Measurements from ENCODE around the gene ADM2. TPM values are rescaled to one million over a fixed set of nuclear protein-coding genes. Genes with fewer than 3 reads are reported as not detected.
"Not testable (repeated sequence)": the region's sequence is repeated elsewhere in the genome, so short reads cannot be mapped to it uniquely, and the experiment has no call there.

The ADM2 gene, protein sequence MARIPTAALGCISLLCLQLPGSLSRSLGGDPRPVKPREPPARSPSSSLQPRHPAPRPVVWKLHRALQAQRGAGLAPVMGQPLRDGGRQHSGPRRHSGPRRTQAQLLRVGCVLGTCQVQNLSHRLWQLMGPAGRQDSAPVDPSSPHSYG
- total RNA-seq, result 1.7 TPM in 2 replicates
- long read RNA-seq, result 0 reads

DNA sequence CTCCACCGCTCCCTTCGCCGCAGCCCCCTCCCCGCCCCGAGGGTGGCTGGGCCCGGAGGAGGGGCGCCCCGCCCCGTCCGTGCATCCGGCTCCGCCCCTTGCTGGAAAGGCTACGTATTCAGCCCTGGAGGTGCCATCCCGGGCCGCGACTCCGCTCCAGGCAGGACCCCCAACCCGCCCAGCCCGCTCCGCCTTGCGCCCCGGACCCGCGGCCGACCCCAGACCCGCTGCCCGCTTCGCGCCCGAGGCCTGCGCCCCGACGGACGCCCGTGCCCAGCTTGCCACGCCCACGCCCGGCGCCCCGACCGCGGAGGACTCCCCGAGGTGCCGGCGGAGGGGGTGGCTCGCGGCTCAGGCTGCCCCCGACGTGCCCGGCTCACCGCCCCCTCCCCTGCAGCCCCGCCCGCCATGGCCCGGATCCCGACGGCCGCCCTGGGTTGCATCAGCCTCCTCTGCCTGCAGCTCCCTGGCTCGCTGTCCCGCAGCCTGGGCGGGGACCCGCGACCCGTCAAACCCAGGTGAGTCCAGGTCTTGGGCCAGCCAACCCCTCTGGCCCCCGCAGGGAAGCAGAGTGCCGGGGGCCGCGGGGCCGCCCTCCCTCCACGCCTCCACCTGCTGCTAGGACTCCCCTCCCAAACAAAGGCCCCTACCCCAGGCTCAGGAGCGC is at the start of gene ADM2:
Gene ADM2 (plus strand): TSS at position 104 of the 667 bp plus-strand sequence. CDS start 305 bp downstream, at position 409.
- H3K4me3 Mint-ChIP-seq, result peak within 1 kb of the TSS; percentile 69
- H3K9me3 Mint-ChIP-seq, result no peaks in the 10 kb centered on the region
- peaks cover 8% of the 10 kb centered on the region for H3K4me1 Mint-ChIP-seq
- DNase-seq (ENCODE audit: low read depth, low spot score), result peak; percentile 37
- TF ChIP-seq, protein P1, sequence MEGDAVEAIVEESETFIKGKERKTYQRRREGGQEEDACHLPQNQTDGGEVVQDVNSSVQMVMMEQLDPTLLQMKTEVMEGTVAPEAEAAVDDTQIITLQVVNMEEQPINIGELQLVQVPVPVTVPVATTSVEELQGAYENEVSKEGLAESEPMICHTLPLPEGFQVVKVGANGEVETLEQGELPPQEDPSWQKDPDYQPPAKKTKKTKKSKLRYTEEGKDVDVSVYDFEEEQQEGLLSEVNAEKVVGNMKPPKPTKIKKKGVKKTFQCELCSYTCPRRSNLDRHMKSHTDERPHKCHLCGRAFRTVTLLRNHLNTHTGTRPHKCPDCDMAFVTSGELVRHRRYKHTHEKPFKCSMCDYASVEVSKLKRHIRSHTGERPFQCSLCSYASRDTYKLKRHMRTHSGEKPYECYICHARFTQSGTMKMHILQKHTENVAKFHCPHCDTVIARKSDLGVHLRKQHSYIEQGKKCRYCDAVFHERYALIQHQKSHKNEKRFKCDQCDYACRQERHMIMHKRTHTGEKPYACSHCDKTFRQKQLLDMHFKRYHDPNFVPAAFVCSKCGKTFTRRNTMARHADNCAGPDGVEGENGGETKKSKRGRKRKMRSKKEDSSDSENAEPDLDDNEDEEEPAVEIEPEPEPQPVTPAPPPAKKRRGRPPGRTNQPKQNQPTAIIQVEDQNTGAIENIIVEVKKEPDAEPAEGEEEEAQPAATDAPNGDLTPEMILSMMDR (conservative IDR thresholded peaks at IDR 0.05), result no peak
- H3K36me3 Mint-ChIP-seq (ENCODE audit: low read depth), result no peaks in the 10 kb centered on the region
- no peak within 1 kb of the TSS for H3K27ac Mint-ChIP-seq (ENCODE audit: unreplicated experiment)
- H3K27me3 Mint-ChIP-seq (ENCODE audit: low read depth), result peaks cover 45% of the 10 kb centered on the region

DNA sequence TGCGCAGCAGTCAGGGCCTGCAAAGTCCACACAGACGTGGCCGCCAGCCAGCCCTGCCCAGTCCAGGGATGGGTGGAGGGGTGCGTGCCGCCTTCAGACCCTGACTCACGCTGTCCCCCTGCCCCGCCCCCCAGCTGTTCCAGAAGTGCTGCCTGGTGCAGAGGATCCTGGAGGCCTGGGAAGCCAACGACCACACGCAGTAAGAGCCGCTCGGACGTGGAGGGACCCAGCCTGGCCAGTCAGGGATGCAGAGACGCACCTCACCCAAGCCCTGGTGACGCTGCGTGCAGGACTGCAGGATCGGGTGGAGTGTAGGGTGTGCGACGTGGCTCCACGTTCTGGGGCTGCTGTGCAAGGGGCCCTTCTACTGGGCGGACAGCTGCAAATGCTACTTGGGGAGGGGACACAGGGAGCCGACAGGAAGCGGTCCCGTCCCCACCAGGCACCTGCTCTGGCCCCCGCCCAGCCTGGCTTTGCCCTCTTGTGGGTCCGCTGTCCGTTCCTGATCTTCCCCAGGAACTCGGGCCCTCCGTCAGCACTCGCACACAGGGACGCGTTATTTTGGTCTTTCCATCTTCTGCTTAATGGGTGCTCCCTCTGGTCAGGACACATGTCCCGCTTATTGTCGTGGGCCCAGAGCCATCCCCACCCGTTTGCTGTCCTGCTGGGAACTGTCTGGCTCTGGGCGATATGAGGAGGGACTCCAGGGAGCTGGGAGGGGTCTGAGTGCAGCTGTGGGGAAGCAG is 49.0 kb upstream of the ADM2 start:
- no peak for DNase-seq (ENCODE audit: low read depth, low spot score)
- TF ChIP-seq, protein P1 (conservative IDR thresholded peaks at IDR 0.05), result no peak
- Mint-ChIP-seq H3K27me3 (ENCODE audit: low read depth) (no peaks in the 10 kb centered on the region), H3K27ac (ENCODE audit: unreplicated experiment) (no peak overlapping the region), H3K4me1 (no peaks in the 10 kb centered on the region), H3K9me3 (no peaks in the 10 kb centered on the region), H3K36me3 (ENCODE audit: low read depth) (peaks cover 9% of the 10 kb centered on the region), H3K4me3 (no peak overlapping the region)

DNA sequence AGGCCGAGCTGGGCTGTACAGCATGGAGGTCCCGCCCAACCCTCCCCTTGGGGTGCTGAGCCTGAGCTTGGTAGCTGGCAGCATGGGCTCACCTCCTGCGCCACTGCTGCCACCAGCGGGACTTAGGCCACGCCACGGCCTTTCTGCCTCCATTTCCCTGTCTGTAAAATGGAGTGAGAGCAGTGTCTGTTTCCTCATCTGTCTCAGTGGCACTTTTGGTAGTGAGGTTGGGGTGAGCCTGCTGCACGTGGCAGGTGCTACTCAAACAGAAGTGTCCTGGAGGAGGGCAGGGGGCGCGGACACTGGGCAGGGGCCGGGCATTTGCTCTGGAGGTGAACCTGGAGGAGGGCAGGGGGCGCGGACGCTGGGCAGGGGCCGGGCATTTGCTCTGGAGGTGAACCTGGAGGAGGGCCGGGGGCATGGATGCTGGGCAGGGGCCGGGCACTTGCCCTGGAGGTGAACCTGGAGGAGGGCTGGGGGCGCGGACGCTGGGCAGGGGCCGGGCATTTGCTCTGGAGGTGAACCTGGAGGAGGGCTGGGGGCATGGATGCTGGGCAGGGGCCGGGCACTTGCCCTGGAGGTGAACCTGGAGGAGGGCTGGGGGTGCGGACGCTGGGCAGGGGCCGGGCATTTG is 48.3 kb upstream of the ADM2 start:
- H3K4me3 Mint-ChIP-seq; H3K4me1 Mint-ChIP-seq; DNase-seq (ENCODE audit: low read depth, low spot score); H3K27ac Mint-ChIP-seq (ENCODE audit: unreplicated experiment); H3K36me3 Mint-ChIP-seq (ENCODE audit: low read depth); H3K9me3 Mint-ChIP-seq; H3K27me3 Mint-ChIP-seq (ENCODE audit: low read depth): not testable (repeated sequence)

DNA sequence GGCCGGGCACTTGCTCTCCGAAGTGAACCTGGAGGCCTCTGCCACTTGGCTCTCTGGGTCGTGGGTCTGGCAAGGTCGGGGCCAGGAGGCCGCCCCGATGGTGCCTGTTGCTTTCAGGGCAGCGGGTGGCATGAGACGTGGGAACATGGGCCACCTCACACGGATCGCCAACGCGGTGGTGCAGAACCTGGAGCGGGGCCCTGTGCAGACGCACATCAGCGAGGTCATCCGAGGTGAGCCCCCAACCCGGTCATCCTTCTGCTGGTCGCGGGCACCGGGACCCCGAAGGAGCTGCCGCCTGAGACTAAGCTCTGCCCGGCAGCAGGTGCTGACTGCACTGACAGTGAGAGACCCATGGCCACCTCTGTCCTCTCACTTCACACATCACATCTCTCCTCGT is 46.5 kb upstream of the ADM2 start:
- DNase-seq (ENCODE audit: low read depth, low spot score), result no peak
- no peaks in the 10 kb centered on the region for H3K27me3 Mint-ChIP-seq (ENCODE audit: low read depth)
- H3K9me3 Mint-ChIP-seq, result no peaks in the 10 kb centered on the region
- H3K36me3 Mint-ChIP-seq (ENCODE audit: low read depth), result peaks cover 2% of the 10 kb centered on the region
- TF ChIP-seq, protein P1 (conservative IDR thresholded peaks at IDR 0.05), result no peak
- no peak overlapping the region for H3K4me3 Mint-ChIP-seq
- no peak overlapping the region for H3K27ac Mint-ChIP-seq (ENCODE audit: unreplicated experiment)
- H3K4me1 Mint-ChIP-seq, result no peaks in the 10 kb centered on the region

DNA sequence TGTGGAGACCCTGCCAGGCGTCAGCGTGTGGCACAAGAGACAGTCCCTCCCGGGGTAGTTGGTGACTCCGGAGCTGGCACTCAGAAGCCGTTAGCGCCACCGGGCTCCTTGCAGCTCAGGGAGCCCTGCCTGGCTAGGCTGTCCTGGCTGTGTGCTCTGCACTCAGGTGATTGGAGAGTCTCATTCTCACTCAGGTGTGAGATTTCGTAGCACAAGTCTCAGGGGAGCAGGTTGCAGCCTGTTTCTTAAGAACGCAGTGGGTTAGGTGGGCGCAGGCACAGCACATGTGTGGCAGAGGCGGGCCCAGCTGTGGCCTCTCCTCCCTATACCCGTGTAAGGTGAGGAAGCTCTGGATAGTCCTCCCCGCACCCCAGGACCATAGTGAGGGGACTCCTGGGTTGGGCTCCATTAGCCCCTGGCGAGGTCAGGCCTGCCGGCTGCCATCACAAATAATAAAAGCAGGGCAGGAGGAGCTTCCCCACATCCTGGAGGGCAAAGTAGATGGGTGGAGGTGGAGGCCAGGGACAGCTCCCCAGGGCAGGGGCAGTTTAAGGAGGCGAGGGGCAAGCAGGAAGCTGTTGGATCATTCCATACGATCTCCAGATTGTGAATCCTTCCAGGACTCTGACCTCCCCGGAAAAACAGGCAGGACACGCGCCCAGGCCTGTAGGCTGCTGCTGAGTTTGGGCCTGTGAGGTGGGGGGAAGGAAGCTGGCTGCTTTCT is 45.9 kb upstream of the ADM2 start:
- H3K36me3 Mint-ChIP-seq (ENCODE audit: low read depth), result peaks cover 2% of the 10 kb centered on the region
- DNase-seq (ENCODE audit: low read depth, low spot score), result no peak
- no peaks in the 10 kb centered on the region for H3K9me3 Mint-ChIP-seq
- TF ChIP-seq, protein P1 (conservative IDR thresholded peaks at IDR 0.05), result no peak
- H3K4me3 Mint-ChIP-seq, result peak overlapping the region; percentile 34
- no peaks in the 10 kb centered on the region for H3K4me1 Mint-ChIP-seq
- H3K27ac Mint-ChIP-seq (ENCODE audit: unreplicated experiment), result no peak overlapping the region
- no peaks in the 10 kb centered on the region for H3K27me3 Mint-ChIP-seq (ENCODE audit: low read depth)

Data from neural crest cell (in vitro differentiated cells).